Nephron (organoid): ENCODE data around the gene ALDH2.

ENCODE experiments used
- H3K27ac Mint-ChIP-seq, 3 experiments: 2 replicates each; pipeline ENCODE4 v1.8.0; 2020; ENCODE audit warnings: mixed read lengths in 3 of 3, mild to moderate bottlenecking in 2 of 3, moderate library complexity in 1 of 3
- H3K27me3 Mint-ChIP-seq: 2 replicates; pipeline ENCODE4 v1.8.0; 2021; ENCODE audit warnings: low read depth, mild to moderate bottlenecking, moderate library complexity, mixed read lengths
- H3K36me3 Mint-ChIP-seq: 2 replicates; pipeline ENCODE4 v1.8.0; 2020; ENCODE audit warnings: low read depth, mixed read lengths
- H3K4me1 Mint-ChIP-seq: 2 replicates; pipeline ENCODE4 v1.8.0; 2020; ENCODE audit warnings: mixed read lengths
- H3K4me3 Mint-ChIP-seq, 3 experiments: 2 replicates each; pipeline ENCODE4 v1.8.0; 2020; ENCODE audit warnings: mild to moderate bottlenecking in 3 of 3, mixed read lengths in 3 of 3, moderate library complexity in 2 of 3
- H3K9me3 Mint-ChIP-seq: 2 replicates; pipeline ENCODE4 v1.8.0; 2020; ENCODE audit warnings: mixed read lengths
- TF ChIP-seq, protein P1 (sequence below), 3 experiments: fragments of 200-600 bp; sonication (generic); IDR thresholded peaks; one replicate each; pipeline ENCODE4 v1.5.0; 2021; ENCODE audit warnings: antibody characterized with exemption in 3 of 3; ENCODE audit not compliant: unreplicated experiment in 3 of 3

The ALDH2 gene

GRCh38 chr12:111791507-111791906, 24.8 kb downstream of the ALDH2 start:
- no peaks in the 10 kb centered on the region for H3K9me3 Mint-ChIP-seq
- peak overlapping the region in 1 of 3 experiments; percentile 57 for H3K27ac Mint-ChIP-seq
- H3K4me1 Mint-ChIP-seq: no peaks in the 10 kb centered on the region
- H3K4me3 Mint-ChIP-seq: no peak overlapping the region
- H3K27me3 Mint-ChIP-seq: no peaks in the 10 kb centered on the region
- TF ChIP-seq, protein P1, sequence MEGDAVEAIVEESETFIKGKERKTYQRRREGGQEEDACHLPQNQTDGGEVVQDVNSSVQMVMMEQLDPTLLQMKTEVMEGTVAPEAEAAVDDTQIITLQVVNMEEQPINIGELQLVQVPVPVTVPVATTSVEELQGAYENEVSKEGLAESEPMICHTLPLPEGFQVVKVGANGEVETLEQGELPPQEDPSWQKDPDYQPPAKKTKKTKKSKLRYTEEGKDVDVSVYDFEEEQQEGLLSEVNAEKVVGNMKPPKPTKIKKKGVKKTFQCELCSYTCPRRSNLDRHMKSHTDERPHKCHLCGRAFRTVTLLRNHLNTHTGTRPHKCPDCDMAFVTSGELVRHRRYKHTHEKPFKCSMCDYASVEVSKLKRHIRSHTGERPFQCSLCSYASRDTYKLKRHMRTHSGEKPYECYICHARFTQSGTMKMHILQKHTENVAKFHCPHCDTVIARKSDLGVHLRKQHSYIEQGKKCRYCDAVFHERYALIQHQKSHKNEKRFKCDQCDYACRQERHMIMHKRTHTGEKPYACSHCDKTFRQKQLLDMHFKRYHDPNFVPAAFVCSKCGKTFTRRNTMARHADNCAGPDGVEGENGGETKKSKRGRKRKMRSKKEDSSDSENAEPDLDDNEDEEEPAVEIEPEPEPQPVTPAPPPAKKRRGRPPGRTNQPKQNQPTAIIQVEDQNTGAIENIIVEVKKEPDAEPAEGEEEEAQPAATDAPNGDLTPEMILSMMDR (IDR thresholded peaks at IDR 0.05; ENCODE audit: unreplicated experiment in 3 of 3): no peak
- H3K36me3 Mint-ChIP-seq: peaks cover 34% of the 10 kb centered on the region

GRCh38 chr12:111792155-111792855, 25.6 kb downstream of the ALDH2 start:
- Mint-ChIP-seq H3K36me3 (peaks cover 35% of the 10 kb centered on the region), H3K4me3 (no peak overlapping the region), H3K27ac (no peak overlapping the region), H3K27me3 (no peaks in the 10 kb centered on the region), H3K9me3 (no peaks in the 10 kb centered on the region), H3K4me1 (no peaks in the 10 kb centered on the region)
- TF ChIP-seq, protein P1 (IDR thresholded peaks at IDR 0.05; ENCODE audit: unreplicated experiment in 3 of 3): no peak

DNA sequence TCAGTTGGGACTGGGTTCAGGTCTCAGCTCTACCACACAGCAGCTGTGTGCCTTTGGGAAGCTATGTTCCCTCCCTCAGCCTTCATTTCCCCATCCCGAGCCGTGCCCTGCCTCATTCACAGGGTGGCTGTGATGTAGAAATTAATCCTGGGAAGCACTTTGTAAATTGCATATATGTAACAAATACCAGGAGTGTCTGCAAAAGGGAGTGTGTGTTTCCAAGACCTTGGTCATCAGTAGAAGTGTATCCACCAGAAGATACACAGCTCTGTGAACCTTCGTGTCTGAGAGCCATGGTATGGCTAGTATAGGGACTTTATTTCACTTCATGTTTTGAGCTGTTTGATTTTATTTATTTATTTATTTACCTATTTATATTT, 26.1 kb downstream of the ALDH2 start:
- Mint-ChIP-seq H3K4me3 (no peak overlapping the region), H3K9me3 (no peaks in the 10 kb centered on the region), H3K4me1 (no peaks in the 10 kb centered on the region), H3K27me3 (no peaks in the 10 kb centered on the region), H3K27ac (no peak overlapping the region), H3K36me3 (peaks cover 39% of the 10 kb centered on the region)
- TF ChIP-seq, protein P1 (IDR thresholded peaks at IDR 0.05; ENCODE audit: unreplicated experiment in 3 of 3): no peak

GRCh38 chr12:111798182-111798581, 31.4 kb downstream of the ALDH2 start:
- H3K9me3 Mint-ChIP-seq: no peaks in the 10 kb centered on the region
- H3K27ac Mint-ChIP-seq: no peak overlapping the region
- TF ChIP-seq, protein P1 (IDR thresholded peaks at IDR 0.05; ENCODE audit: unreplicated experiment in 3 of 3): no peak
- no peaks in the 10 kb centered on the region for H3K4me1 Mint-ChIP-seq
- no peak overlapping the region for H3K4me3 Mint-ChIP-seq
- H3K27me3 Mint-ChIP-seq: no peaks in the 10 kb centered on the region
- peaks cover 55% of the 10 kb centered on the region for H3K36me3 Mint-ChIP-seq

DNA sequence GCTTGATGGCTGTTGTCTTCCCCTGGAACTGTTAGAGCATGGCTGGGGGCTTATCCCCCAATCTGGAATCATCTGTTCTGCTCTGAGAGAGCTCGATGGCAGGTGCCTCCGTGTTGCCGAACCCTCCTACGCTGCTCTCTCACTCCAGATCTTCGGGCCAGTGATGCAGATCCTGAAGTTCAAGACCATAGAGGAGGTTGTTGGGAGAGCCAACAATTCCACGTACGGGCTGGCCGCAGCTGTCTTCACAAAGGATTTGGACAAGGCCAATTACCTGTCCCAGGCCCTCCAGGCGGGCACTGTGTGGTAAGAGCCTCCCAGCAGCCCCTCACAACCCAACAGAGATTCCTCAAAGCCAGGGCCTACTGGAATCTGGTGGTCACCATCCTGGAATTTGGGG, 33.0 kb downstream of the ALDH2 start:
- TF ChIP-seq, protein P1 (IDR thresholded peaks at IDR 0.05; ENCODE audit: unreplicated experiment in 3 of 3): no peak
- no peak overlapping the region for H3K27ac Mint-ChIP-seq
- no peaks in the 10 kb centered on the region for H3K27me3 Mint-ChIP-seq
- no peaks in the 10 kb centered on the region for H3K9me3 Mint-ChIP-seq
- no peak overlapping the region for H3K4me3 Mint-ChIP-seq
- no peaks in the 10 kb centered on the region for H3K4me1 Mint-ChIP-seq
- peaks cover 45% of the 10 kb centered on the region for H3K36me3 Mint-ChIP-seq

GRCh38 chr12:111803038-111803626, 36.4 kb downstream of the ALDH2 start:
- no peaks in the 10 kb centered on the region for H3K4me1 Mint-ChIP-seq
- H3K36me3 Mint-ChIP-seq: peaks cover 39% of the 10 kb centered on the region
- H3K9me3 Mint-ChIP-seq: no peaks in the 10 kb centered on the region
- no peak overlapping the region for H3K27ac Mint-ChIP-seq
- H3K27me3 Mint-ChIP-seq: no peaks in the 10 kb centered on the region
- TF ChIP-seq, protein P1 (IDR thresholded peaks at IDR 0.05; ENCODE audit: unreplicated experiment in 3 of 3): no peak
- no peak overlapping the region for H3K4me3 Mint-ChIP-seq
